Transverse colon (tissue), 4 donors: ENCODE results near the gene TEX261. TPM values are rescaled to one million over a fixed set of nuclear protein-coding genes. Genes with fewer than 3 reads are reported as not detected.

Experiments
- DNase-seq: peaks from one replicate; pipeline ENCODE4 v3.0.0-alpha.2; 2019
- H3K27ac ChIP-seq, 4 donors: fragments of 200-600 bp; sonication (generic); 2 replicates each; pipeline ENCODE4 v1.5.1; 2016 to 2018; ENCODE audit warnings: inconsistent platforms in 4 of 4
- H3K27me3 ChIP-seq: fragments of 200-600 bp; sonication (generic); 2 replicates; pipeline ENCODE4 v1.5.1; 2017; ENCODE audit warnings: inconsistent platforms
- H3K36me3 ChIP-seq, 4 donors: fragments of 200-600 bp; sonication (generic); 2 replicates each; pipeline ENCODE4 v1.5.1; 2017 to 2019; ENCODE audit warnings: inconsistent platforms in 4 of 4
- H3K4me1 ChIP-seq, 4 donors: fragments of 200-600 bp; sonication (generic); 2 replicates each; pipeline ENCODE4 v1.5.1; 2017 to 2020; ENCODE audit warnings: inconsistent platforms in 4 of 4
- H3K4me3 ChIP-seq, 4 donors: fragments of 200-600 bp; sonication (generic); 1 replicate in 1 of 4; 2 replicates in 3 of 4; pipeline versions ENCODE4 v1.5.1 to v1.6.1; 2017 to 2019; ENCODE audit warnings: inconsistent platforms in 4 of 4
- H3K9me3 ChIP-seq, 2 donors: fragments of 200-600 bp; sonication (generic); 2 replicates each; pipeline ENCODE4 v1.5.1; 2017 to 2019; ENCODE audit warnings: inconsistent platforms in 2 of 2
- CTCF ChIP-seq, 5 experiments: fragments of 200-600 bp in 3 of 5; fragments of 450-650 bp in 2 of 5; sonication (generic) in 3 of 5; IDR thresholded peaks; 1 replicate in 2 of 5; 2 replicates in 3 of 5; pipeline ENCODE4 v1.5.1; 2016 to 2017; ENCODE audit warnings: antibody characterized with exemption in 5 of 5, inconsistent platforms in 3 of 5, mild to moderate bottlenecking in 2 of 5, moderate library complexity in 1 of 5
- EP300 ChIP-seq: sonication (generic); formaldehyde crosslinking; IDR thresholded peaks from one replicate; pipeline ENCODE4 v1.6.1; 2017; ENCODE audit warnings: antibody characterized with exemption, low read depth
- POLR2A ChIP-seq: fragments of 450-650 bp; IDR thresholded peaks from one replicate; pipeline ENCODE4 v1.6.1; 2016; ENCODE audit warnings: antibody characterized with exemption, mild to moderate bottlenecking, moderate library complexity
- POLR2AphosphoS5 ChIP-seq, 3 donors: sonication (generic); formaldehyde crosslinking; IDR thresholded peaks; one replicate each; pipeline ENCODE4 v1.6.1; 2016; ENCODE audit warnings: antibody characterized with exemption in 3 of 3
- WGBS, 2 donors: methylation state at CpG; one replicate each; pipeline ENCODE4 v1.1.5; 2018; ENCODE audit warnings: low coverage in 1 of 2; 5-methylcytosine and 5-hydroxymethylcytosine counted together
- in situ Hi-C, 4 donors: fragments of 200-750 bp; cut with MboI; loops; one replicate each; pipeline versions ENCODE4 v1.15.0 to v1.15.1; 2017; ENCODE audit warnings: low sequenced_read_pairs in 3 of 4, low pct_ligation_motif_present in 1 of 4, low pct_unique_long_range_greater_than_20kb in 1 of 4
- intact Hi-C: fragments of 100-400 bp; cut with DNase I; formaldehyde crosslinking; loops from one replicate; pipeline ENCODE4 v1.15.1; 2023; ENCODE audit warnings: low total_unique reads
- small RNA-seq, 4 donors: library from RNA; depleted of rRNA; stranded (forward); fragments of <200 nt; gene quantifications; one replicate each; pipeline ENCODE3, GENCODE V24; 2016
- total RNA-seq, 4 donors: library from RNA; depleted of rRNA; stranded (reverse); fragments of >200 nt; gene quantifications; one replicate each; pipeline ENCODE4 v1.1.0, GENCODE V29; 2016

TEX261 gene
- total RNA-seq, 4 donors from 2014 or later: 14.6 to 34.5 (median 30.5) TPM

- no peak for DNase-seq
- in situ Hi-C loops (loop anchor here in 3 of 4 donors (25.0 kb wide), 1 partner anchor 625 kb away; the partner anchor contains the start of gene FAM136A (in 3 of the 3)), intact Hi-C loops (no loop called here)
- Histone ChIP-seq H3K4me3 (no peak overlapping the region), H3K9me3 (no peaks in the 10 kb centered on the region), H3K36me3 (no peaks in the 10 kb centered on the region), H3K4me1 (no peaks in the 10 kb centered on the region), H3K27ac (no peak overlapping the region), H3K27me3 (peaks cover 10% of the 10 kb centered on the region)
- WGBS, 2 donors: 70% methylated on average over 10 of the region's 10 CpGs; no CpG with 5 or more reads in 1 of the 2 donors
- no peak for TF ChIP-seq CTCF (IDR thresholded peaks at IDR 0.05)
- TF ChIP-seq EP300: no peak
- TF ChIP-seq POLR2A: no peak
- no peak for TF ChIP-seq POLR2AphosphoS5 (IDR thresholded peaks at IDR 0.05)
These were observed 57.5 kb downstream of the TEX261 start for GRCh38 chr2:70936979-70937811.

GRCh38 chr2:70936165-70936978 is 58.3 kb downstream of the TEX261 start:
- intact Hi-C loops (no loop called here), in situ Hi-C loops (loop anchor here in 3 of 4 donors (25.0 kb wide), 1 partner anchor 624 kb away; the partner anchor contains the start of gene FAM136A (in 3 of the 3))
- Histone ChIP-seq H3K36me3 (no peaks in the 10 kb centered on the region), H3K27me3 (peaks cover 10% of the 10 kb centered on the region), H3K9me3 (no peaks in the 10 kb centered on the region), H3K4me3 (no peak overlapping the region), H3K4me1 (no peaks in the 10 kb centered on the region), H3K27ac (no peak overlapping the region)
- no peak for TF ChIP-seq CTCF (IDR thresholded peaks at IDR 0.05)
- no peak for DNase-seq
- WGBS, 2 donors: 60% methylated on average over 10 of the region's 10 CpGs; no CpG with 5 or more reads in 1 of the 2 donors

Small RNAs within 50 kb of the gene (small RNA-seq; reads per million reads assigned to genes)
- gene RN7SL160P: 0 reads per million in 4 donors

Other genes starting within 250 kb of the TEX261 start
- gene ADD2, start 226.7 kb downstream of the TEX261 start, total RNA-seq: 1 to 10 TPM in 2 of 4 donors, under 1 TPM in 2; 0.40 to 1.9 (median 1.1) TPM
- not detected for gene FIGLA, start 204.2 kb downstream of the TEX261 start, total RNA-seq
- under 1 TPM in 2 of 4 donors, not detected in 2; 0.14 to 0.32 TPM for gene CLEC4F, start 174.3 kb downstream of the TEX261 start, total RNA-seq
- under 1 TPM in 1 of 4 donors, not detected in 3; 0.95 TPM for gene CD207, start 159.1 kb downstream of the TEX261 start, total RNA-seq
- not detected for gene VAX2, start 94.3 kb downstream of the TEX261 start, total RNA-seq
- gene ATP6V1B1, start 59.0 kb downstream of the TEX261 start, total RNA-seq: not detected
- 1 to 10 TPM in 1 of 4 donors, under 1 TPM in 1, not detected in 2; 0.96 to 1.7 TPM for gene ANKRD53, start 16.2 kb downstream of the TEX261 start, total RNA-seq
- 100 to 1,000 TPM in 1 of 4 donors, 10 to 100 TPM in 3; 58.0 to 125 (median 67.6) TPM for gene NAGK, start 73.8 kb upstream of the TEX261 start, total RNA-seq
- 10 to 100 TPM in 3 of 4 donors, not detected in 1; 10.3 to 24.1 (median 18.6) TPM for gene MCEE, start 135.4 kb upstream of the TEX261 start, total RNA-seq
- gene MPHOSPH10, start 135.8 kb upstream of the TEX261 start, total RNA-seq: 10 to 100 TPM in 3 of 4 donors, 1 to 10 TPM in 1; 7.5 to 22.9 (median 12.8) TPM
- 1 to 10 TPM; 1.2 to 7.0 (median 3.6) TPM for gene PAIP2B, start 232.2 kb upstream of the TEX261 start, total RNA-seq